OCI-LY3 (cell line): ENCODE results near the gene DECR2.

Experiments
- H2AFZ ChIP-seq: fragments of 200-600, 300-600 bp; shearing (Covaris generic); 2 replicates; pipeline ENCODE4 v1.6.0; 2014; ENCODE audit warnings: antibody characterized with exemption, low read depth, low read length
- H3K27ac ChIP-seq: fragments of 200-600, 300-600 bp; sonication (generic); 2 replicates; pipeline ENCODE4 v1.5.1; 2014; ENCODE audit warnings: mild to moderate bottlenecking, low read length, moderate library complexity, mixed read lengths
- H3K27me3 ChIP-seq: fragments of 200-600, 300-600 bp; sonication (generic); 2 replicates; pipeline ENCODE4 v1.6.1; 2014; ENCODE audit warnings: low read depth, low read length, mixed read lengths
- H3K36me3 ChIP-seq: fragments of 200-600, 300-600 bp; sonication (generic); replicated peaks from 2 replicates; pipeline ENCODE3; 2014; ENCODE audit warnings: low read depth, low read length, mixed read lengths
- H3K4me1 ChIP-seq: fragments of 300-600, 200-600 bp; sonication (generic); 2 replicates; pipeline ENCODE4 v1.6.1; 2014; ENCODE audit warnings: low read length, mixed read lengths
- H3K4me2 ChIP-seq: fragments of 200-600, 300-600 bp; sonication (generic); 2 replicates; pipeline ENCODE4 v1.6.1; 2014; ENCODE audit warnings: low read length, mixed read lengths
- H3K4me3 ChIP-seq: fragments of 300-600, 200-600 bp; sonication (generic); 2 replicates; pipeline ENCODE4 v1.5.1; 2014; ENCODE audit warnings: antibody characterized with exemption, mild to moderate bottlenecking, low read length, moderate library complexity
- H3K79me2 ChIP-seq: fragments of 300-600, 200-600 bp; shearing (Covaris generic); 2 replicates; pipeline ENCODE4 v1.6.1; 2014; ENCODE audit warnings: mild to moderate bottlenecking, low read length, mixed read lengths
- H3K9ac ChIP-seq: fragments of 300-600, 200-600 bp; shearing (Covaris generic); 2 replicates; pipeline ENCODE4 v1.6.0; 2014; ENCODE audit warnings: mild to moderate bottlenecking, low read length, moderate library complexity
- H3K9me3 ChIP-seq: fragments of 200-600, 300-600 bp; shearing (Covaris generic); 2 replicates; pipeline ENCODE4 v1.6.1; 2014; ENCODE audit warnings: low read length, mixed read lengths; ENCODE audit not compliant: insufficient read depth
- H4K20me1 ChIP-seq: fragments of 200-600, 300-600 bp; sonication (generic); 2 replicates; pipeline ENCODE4 v1.6.1; 2016; ENCODE audit warnings: low read length, mixed read lengths; ENCODE audit not compliant: insufficient read depth
- CTCF ChIP-seq: fragments of 200-600, 300-600 bp; sonication (generic); IDR thresholded peaks from 2 replicates; pipeline ENCODE4 v1.5.1; 2014; ENCODE audit warnings: antibody characterized with exemption, low read length, low read depth
- EZH2phosphoT487 ChIP-seq: fragments of 200-600 bp; shearing (Covaris generic); IDR thresholded peaks from 2 replicates; pipeline ENCODE4 v1.6.1; 2018; ENCODE audit warnings: antibody characterized with exemption, mixed run types, low read depth

DECR2 gene

DNA sequence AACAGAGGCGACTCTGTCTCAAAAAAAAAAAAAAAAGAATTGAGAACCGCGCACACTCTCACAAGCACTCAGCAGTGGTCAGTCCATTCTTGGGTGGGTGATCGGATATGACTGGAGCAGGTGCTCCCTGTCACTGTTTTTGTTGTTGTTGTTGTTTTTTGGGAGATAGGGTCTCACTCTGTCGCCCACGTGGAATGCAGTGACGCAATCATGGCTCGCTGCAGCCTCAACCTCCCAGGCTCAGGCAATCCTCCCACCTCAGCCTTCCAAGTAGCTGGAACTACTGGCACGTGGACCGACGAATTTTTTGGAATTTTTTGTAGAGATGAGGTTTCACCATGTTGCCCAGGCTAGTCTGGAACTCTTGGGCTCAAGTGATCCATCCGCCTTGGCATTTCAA lies 53.8 kb downstream of the DECR2 start:
- TF ChIP-seq EZH2phosphoT487 (no peak), CTCF (no peak)
- Histone ChIP-seq H3K9ac (no peak overlapping the region), H3K4me2 (no peak overlapping the region), H3K4me3 (no peak overlapping the region), H3K79me2 (no peaks in the 10 kb centered on the region; the same call in 1 of the 2 replicates), H3K27me3 (no peaks in the 10 kb centered on the region), H3K36me3 (no peaks in the 10 kb centered on the region), H4K20me1 (peaks cover 5% of the 10 kb centered on the region; the same call in 1 of the 2 replicates), H3K27ac (no peak overlapping the region), H3K4me1 (peaks cover 5% of the 10 kb centered on the region), H3K9me3 (no peaks in the 10 kb centered on the region), H2AFZ (no peak overlapping the region)

DNA sequence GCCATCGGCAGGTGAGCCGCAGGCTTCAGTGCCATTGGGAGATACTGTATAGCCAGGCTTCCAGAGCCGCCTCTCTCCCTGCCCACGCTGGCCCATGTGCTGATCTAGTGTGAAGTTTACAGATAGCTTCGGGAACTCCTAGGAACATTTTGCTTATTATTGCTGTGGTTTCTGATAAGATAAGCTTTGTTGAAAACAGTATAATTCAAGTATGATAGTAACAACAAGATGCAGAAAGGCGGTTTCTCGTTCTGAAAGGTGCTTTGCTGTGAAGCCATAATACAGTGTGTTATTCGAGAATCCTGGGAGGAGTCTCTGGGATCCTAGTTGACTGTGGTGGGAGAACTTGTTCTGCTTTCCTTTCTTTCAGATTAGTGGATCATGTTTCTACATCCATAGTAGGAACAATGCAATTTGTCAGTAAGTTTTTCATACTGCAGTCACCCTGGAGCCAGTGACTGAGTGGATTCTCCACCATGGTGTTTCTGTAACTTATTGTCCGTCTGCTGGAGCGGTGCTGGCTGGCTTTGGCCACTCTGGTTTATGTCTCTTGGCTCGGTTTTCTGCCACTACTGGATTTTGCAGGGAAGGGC lies 55.3 kb downstream of the DECR2 start:
- Histone ChIP-seq H2AFZ (no peak overlapping the region), H4K20me1 (peaks cover 5% of the 10 kb centered on the region; the same call in 1 of the 2 replicates), H3K9me3 (no peaks in the 10 kb centered on the region), H3K36me3 (peaks cover 2% of the 10 kb centered on the region), H3K79me2 (no peaks in the 10 kb centered on the region; the same call in 1 of the 2 replicates), H3K9ac (no peak overlapping the region), H3K27me3 (no peaks in the 10 kb centered on the region), H3K4me1 (no peaks in the 10 kb centered on the region), H3K4me3 (no peak overlapping the region), H3K4me2 (no peak overlapping the region), H3K27ac (no peak overlapping the region)
- TF ChIP-seq EZH2phosphoT487 (no peak), CTCF (no peak)

DNA sequence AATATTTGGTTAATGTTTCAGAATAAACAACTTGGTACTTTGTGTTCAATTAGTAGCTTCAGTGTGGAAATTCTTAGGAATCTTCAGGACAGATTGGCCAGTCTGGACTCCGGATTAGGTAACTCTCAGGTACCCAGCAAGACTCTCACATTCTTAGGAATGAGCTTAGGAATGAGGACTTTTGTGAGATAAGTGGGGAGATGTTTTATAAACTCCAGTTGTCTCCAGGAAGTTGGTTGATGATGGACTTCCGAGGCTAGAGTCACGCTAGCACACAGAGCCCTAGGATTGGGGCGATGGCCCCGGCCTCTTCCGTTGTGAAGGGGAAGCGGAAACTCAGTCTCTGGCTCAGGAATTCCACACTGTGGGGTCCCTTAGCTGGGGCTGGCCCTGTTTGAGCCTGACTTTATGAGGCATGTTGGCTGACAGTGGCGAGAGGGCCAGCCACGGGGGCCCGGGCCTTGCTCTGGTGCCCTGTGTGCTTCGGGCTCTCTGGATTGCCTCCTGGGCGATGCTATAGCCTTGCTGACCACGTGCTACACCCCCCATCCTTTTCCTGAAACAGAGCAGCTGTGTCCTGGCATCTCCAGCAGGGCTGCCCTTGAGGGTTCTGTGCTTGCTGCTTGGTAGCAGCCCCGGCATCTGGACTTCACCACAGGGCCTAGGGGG lies 56.2 kb downstream of the DECR2 start:
- H3K4me1 ChIP-seq, result no peaks in the 10 kb centered on the region
- H4K20me1 ChIP-seq, result peaks cover 5% of the 10 kb centered on the region; the same call in 1 of the 2 replicates
- no peak overlapping the region for H3K9ac ChIP-seq
- peaks cover 2% of the 10 kb centered on the region for H3K36me3 ChIP-seq
- no peak overlapping the region for H2AFZ ChIP-seq
- H3K27ac ChIP-seq, result no peak overlapping the region
- no peak overlapping the region for H3K4me2 ChIP-seq
- no peaks in the 10 kb centered on the region; the same call in 1 of the 2 replicates for H3K79me2 ChIP-seq
- H3K27me3 ChIP-seq, result no peaks in the 10 kb centered on the region
- TF ChIP-seq CTCF, result no peak
- no peak overlapping the region for H3K4me3 ChIP-seq
- no peaks in the 10 kb centered on the region for H3K9me3 ChIP-seq

GRCh38 chr16:459761-460160 lies 58.1 kb downstream of the DECR2 start:
- no peak for TF ChIP-seq CTCF
- no peak for TF ChIP-seq EZH2phosphoT487
- H4K20me1 ChIP-seq, result peaks cover 5% of the 10 kb centered on the region; the same call in 1 of the 2 replicates
- H3K36me3 ChIP-seq, result peaks cover 2% of the 10 kb centered on the region
- no peaks in the 10 kb centered on the region for H3K4me1 ChIP-seq
- no peak overlapping the region for H3K4me2 ChIP-seq
- no peaks in the 10 kb centered on the region for H3K27me3 ChIP-seq
- no peak overlapping the region for H3K27ac ChIP-seq
- H3K9me3 ChIP-seq, result no peaks in the 10 kb centered on the region
- no peaks in the 10 kb centered on the region; the same call in 1 of the 2 replicates for H3K79me2 ChIP-seq
- no peak overlapping the region for H2AFZ ChIP-seq
- no peak overlapping the region for H3K4me3 ChIP-seq
- H3K9ac ChIP-seq, result no peak overlapping the region
